Stromal cell of bone marrow (primary cell): ENCODE results near the gene RIN1.

Experiments
- DNase-seq: peaks from one replicate; pipeline ENCODE4 v3.0.0-alpha.2; 2012; ENCODE audit warnings: low read depth

RIN1 gene

DNA sequence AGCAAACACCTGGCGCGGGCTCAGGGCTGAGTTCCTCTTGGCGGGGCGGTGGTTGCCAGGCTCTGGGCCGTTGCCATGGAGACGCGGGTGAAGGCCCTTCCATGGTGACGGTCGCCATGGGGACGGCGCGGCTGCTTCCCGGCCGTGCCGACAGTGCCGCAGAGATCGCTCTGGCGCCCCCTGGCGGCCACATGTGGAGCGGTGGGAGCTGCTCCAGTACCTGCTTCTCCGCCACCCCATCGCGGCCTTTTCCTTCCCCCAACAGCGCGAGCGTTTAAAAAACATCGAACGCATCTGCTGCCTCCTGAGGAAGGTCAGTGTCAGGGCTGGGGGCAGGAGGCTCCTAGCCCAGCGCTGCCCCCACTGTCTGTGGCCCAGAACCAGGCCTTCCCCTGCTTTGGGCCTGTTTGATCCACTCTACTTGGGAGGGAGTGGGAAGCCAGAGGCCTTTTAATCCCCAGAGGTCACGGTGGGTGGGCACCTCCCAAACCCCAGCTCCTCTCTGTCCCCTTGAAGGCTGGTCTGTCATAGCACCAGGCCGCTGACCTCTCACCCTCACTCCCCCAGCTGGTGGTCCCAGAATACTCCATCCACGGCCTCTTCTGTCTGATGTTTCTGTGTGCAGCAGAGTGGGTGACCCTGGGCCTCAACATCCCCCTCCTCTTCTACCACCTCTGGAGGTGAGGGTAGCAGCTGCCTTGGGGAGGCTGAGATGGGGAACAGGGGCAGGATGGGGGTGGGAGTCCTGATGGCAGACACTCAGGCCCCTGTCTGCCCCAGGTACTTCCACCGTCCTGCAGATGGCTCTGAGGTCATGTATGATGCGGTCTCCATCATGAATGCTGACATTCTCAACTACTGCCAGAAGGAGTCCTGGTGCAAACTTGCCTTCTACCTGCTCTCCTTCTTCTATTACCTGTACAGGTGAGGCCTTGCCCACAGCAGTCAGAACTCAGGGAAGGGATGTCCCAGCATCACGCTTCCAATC lies 53.5 kb downstream of the RIN1 start:
- DNase-seq, result peak; percentile 87
